ENCODE measurements around the gene AMY1A. TPM values are rescaled to one million over a fixed set of nuclear protein-coding genes. Genes with fewer than 3 reads are reported as not detected.

Gene AMY1A
- total RNA-seq, 2 donors from 2014 or later, result not detected

Other genes with a start within 250 kb of the AMY1A start
- 10 to 100 TPM; 14.2 to 27.2 TPM for gene RNPC3, start 130.1 kb upstream of the AMY1A start, total RNA-seq
- gene AMY2B, start 84.2 kb upstream of the AMY1A start, total RNA-seq, result 10 to 100 TPM in 1 of 2 donors, 1 to 10 TPM in 1; 6.3 to 14.6 TPM
- not detected for gene AMY2A, start 38.3 kb upstream of the AMY1A start, total RNA-seq
- gene AMY1B, start 40.5 kb downstream of the AMY1A start, total RNA-seq, result not detected
- not detected for gene AMY1C, start 94.1 kb downstream of the AMY1A start, total RNA-seq

Data from activated T-helper 17 cell treated with anti-CD3 and anti-CD28 coated beads, Interleukin-2, amount 50 U/mL, for 72 hours (primary cell).